Activated CD4-positive, alpha-beta T cell treated with anti-CD3 and anti-CD28 coated beads for 36 hours (primary cell): ENCODE results near the gene MMEL1. TPM values are rescaled to one million over a fixed set of nuclear protein-coding genes. Genes with fewer than 3 reads are reported as not detected.
A peak's percentile ranks its signal among the peaks of the same experiment; 100 is the strongest.
"Not testable (repeated sequence)": the region's sequence is repeated elsewhere in the genome, so short reads cannot be mapped to it uniquely, and the experiment has no call there.

Source experiments
- ATAC-seq: fragments of 200-7000 bp; cut with Tn5 transposase; one replicate; pipeline ENCODE4 v1.10.0; 2021; ENCODE audit warnings: mild to moderate bottlenecking, moderate library complexity
- CTCF ChIA-PET: fragments of 350-600 bp; sonication (Branson Sonifier 250); formaldehyde crosslinking; loops from one replicate; lab custom pipeline; 2021; ENCODE audit warnings: antibody characterized with exemption; lab: Charles Lee
- POLR2A ChIA-PET: fragments of 350-600 bp; sonication (Branson Sonifier 250); formaldehyde crosslinking; loops from one replicate; lab custom pipeline; 2021; ENCODE audit warnings: antibody characterized with exemption, inconsistent platforms; lab: Charles Lee
- DNase-seq: peaks from one replicate; pipeline ENCODE4 v3.0.0-alpha.2; 2020
- H3K27ac Mint-ChIP-seq: one replicate; pipeline ENCODE4 v1.8.0; 2021; ENCODE audit warnings: mixed read lengths
- H3K27me3 Mint-ChIP-seq: one replicate; pipeline ENCODE4 v1.8.0; 2021; ENCODE audit warnings: mixed read lengths
- H3K36me3 Mint-ChIP-seq: one replicate; pipeline ENCODE4 v1.8.0; 2021; ENCODE audit warnings: low read depth, mixed read lengths
- H3K4me1 Mint-ChIP-seq: one replicate; pipeline ENCODE4 v1.8.0; 2021; ENCODE audit warnings: mixed read lengths
- H3K4me3 Mint-ChIP-seq: one replicate; pipeline ENCODE4 v1.8.0; 2021; ENCODE audit warnings: mild to moderate bottlenecking, moderate library complexity, mixed read lengths
- H3K9me3 Mint-ChIP-seq: one replicate; pipeline ENCODE4 v1.8.0; 2021; ENCODE audit warnings: low read depth, mixed read lengths
- intact Hi-C, 2 experiments: fragments of 100-400 bp; cut with DNase I in 1 of 2; cut with micrococcal nuclease in 1 of 2; formaldehyde crosslinking; loops; one replicate each; pipeline versions ENCODE4 v1.14.2 to v1.15.1; 2022 to 2024; cut with DNase I, micrococcal nuclease
- total RNA-seq, 2 experiments: library from RNA; stranded (reverse); gene quantifications; one replicate each; pipeline ENCODE4 v1.2.3, GENCODE V29; 2021

The MMEL1 gene
- total RNA-seq, 2 experiments from 2014 or later: 0.97 to 1.4 TPM

GRCh38 chr1:2556277-2556677, 76.5 kb downstream of the MMEL1 start, which contains the start of gene TNFRSF14:
TSS of gene TNFRSF14 (plus strand) at chr1:2556371. CDS start at chr1:2556665, 294 bp downstream.
- DNase-seq: peak; percentile 85
- ATAC-seq: peak; percentile 61
- CTCF ChIA-PET: interaction anchor here (0.6 to 3.6 kb wide), 6 partner anchors 9 to 255 kb away, joined by 3 to 25 read pairs (median 4); partner anchors contain the start of genes PANK4 and PRXL2B
- H3K9me3 Mint-ChIP-seq: no peaks in the 10 kb centered on the region
- intact Hi-C loops: loop anchor here (1.0 to 5.0 kb wide), 8 partner anchors 8 to 231 kb away; partner anchors contain the start of gene PRXL2B (in 1 of the 2)
- no peaks in the 10 kb centered on the region for H3K27me3 Mint-ChIP-seq
- peak within 1 kb of the TSS; percentile 98 for H3K27ac Mint-ChIP-seq
- peaks cover 32% of the 10 kb centered on the region for H3K36me3 Mint-ChIP-seq
- POLR2A ChIA-PET: interaction anchor here (0.6 to 2.2 kb wide), 6 partner anchors 9 to 31 kb away, joined by 3 to 23 read pairs (median 4); partner anchors contain the start of gene PRXL2B
- H3K4me3 Mint-ChIP-seq: peak within 1 kb of the TSS; percentile 98
- H3K4me1 Mint-ChIP-seq: peaks cover 36% of the 10 kb centered on the region

- Mint-ChIP-seq H3K27ac (peak overlapping the region; percentile 98), H3K4me1 (peaks cover 34% of the 10 kb centered on the region), H3K27me3 (no peaks in the 10 kb centered on the region), H3K36me3 (peaks cover 30% of the 10 kb centered on the region), H3K4me3 (peak overlapping the region; percentile 98), H3K9me3 (no peaks in the 10 kb centered on the region)
- ATAC-seq: peak; percentile 74
- ChIA-PET CTCF (interaction anchor here (1.1 to 3.6 kb wide), 5 partner anchors 8 to 30 kb away, joined by 3 to 25 read pairs (median 4); partner anchors contain the start of genes PANK4 and PRXL2B), POLR2A (interaction anchor here (0.6 to 2.2 kb wide), 5 partner anchors 8 to 29 kb away, joined by 3 to 23 read pairs (median 5); partner anchors contain the start of gene PRXL2B)
- peak; percentile 92 for DNase-seq
- intact Hi-C loops: loop anchor here (1.0 to 5.0 kb wide), 8 partner anchors 7 to 232 kb away; partner anchors contain the start of gene PRXL2B (in 1 of the 2)
Observed at GRCh38 chr1:2555634-2556276, 77.1 kb downstream of the MMEL1 start.

- ChIA-PET POLR2A (no interaction called here), CTCF (interaction anchor here (3.6 kb wide), 1 partner anchor 30 kb away, joined by 25 read pairs; the partner anchor contains the start of gene PRXL2B)
- ATAC-seq: peak; percentile 28
- Mint-ChIP-seq H3K27me3 (no peaks in the 10 kb centered on the region), H3K36me3 (peaks cover 28% of the 10 kb centered on the region), H3K4me3 (peak overlapping the region; percentile 98), H3K4me1 (peaks cover 35% of the 10 kb centered on the region), H3K9me3 (no peaks in the 10 kb centered on the region), H3K27ac (peak overlapping the region; percentile 98)
- intact Hi-C loops: loop anchor here in 1 of 2 experiments (5.0 kb wide), 1 partner anchor 232 kb away; no protein-coding TSS in a partner anchor
- DNase-seq: peak; percentile 79
Observed at GRCh38 chr1:2554621-2555387, 78.0 kb downstream of the MMEL1 start.

- CTCF ChIA-PET: interaction anchor here (3.6 kb wide), 1 partner anchor 31 kb away, joined by 25 read pairs; the partner anchor contains the start of gene PRXL2B
- intact Hi-C loops: no loop called here
Observed at GRCh38 chr1:2553871-2554620, 78.8 kb downstream of the MMEL1 start.

GRCh38 chr1:2553076-2553475, 79.7 kb downstream of the MMEL1 start:
- DNase-seq, H3K9me3 Mint-ChIP-seq, H3K4me3 Mint-ChIP-seq, intact Hi-C loops, CTCF ChIA-PET, H3K27me3 Mint-ChIP-seq, H3K27ac Mint-ChIP-seq, POLR2A ChIA-PET, ATAC-seq: not testable (repeated sequence)
- Mint-ChIP-seq H3K4me1 (peaks cover 35% of the 10 kb centered on the region), H3K36me3 (peaks cover 23% of the 10 kb centered on the region)

More at GRCh38 chr1:2553871-2554620, 78.8 kb downstream of the MMEL1 start:
- peak overlapping the region; percentile 98 for H3K4me3 Mint-ChIP-seq
- H3K36me3 Mint-ChIP-seq: peaks cover 28% of the 10 kb centered on the region
- ATAC-seq: no peak
- H3K27ac Mint-ChIP-seq: peak overlapping the region; percentile 98
- POLR2A ChIA-PET: no interaction called here
- H3K9me3 Mint-ChIP-seq: no peaks in the 10 kb centered on the region
- no peak for DNase-seq
- H3K27me3 Mint-ChIP-seq: no peaks in the 10 kb centered on the region
- H3K4me1 Mint-ChIP-seq: peaks cover 38% of the 10 kb centered on the region

GRCh38 chr1:2552189-2552588, 80.6 kb downstream of the MMEL1 start:
- Mint-ChIP-seq H3K4me1 (peaks cover 32% of the 10 kb centered on the region), H3K27ac (no peak overlapping the region), H3K4me3 (no peak overlapping the region), H3K36me3 (peaks cover 18% of the 10 kb centered on the region), H3K9me3 (no peaks in the 10 kb centered on the region), H3K27me3 (no peaks in the 10 kb centered on the region)
- no peak for DNase-seq
- ChIA-PET CTCF (no interaction called here), POLR2A (no interaction called here)
- ATAC-seq: no peak
- intact Hi-C loops: no loop called here

- POLR2A ChIA-PET, intact Hi-C loops: not testable (repeated sequence)
Observed at GRCh38 chr1:2551544-2551943, 81.3 kb downstream of the MMEL1 start.

GRCh38 chr1:2550309-2550861, 82.4 kb downstream of the MMEL1 start:
- CTCF ChIA-PET, H3K36me3 Mint-ChIP-seq, intact Hi-C loops, POLR2A ChIA-PET, H3K27me3 Mint-ChIP-seq, H3K9me3 Mint-ChIP-seq, DNase-seq, ATAC-seq, H3K4me3 Mint-ChIP-seq: not testable (repeated sequence)
- Mint-ChIP-seq H3K4me1 (peaks cover 28% of the 10 kb centered on the region), H3K27ac (peak overlapping the region; percentile 43)

More at GRCh38 chr1:2551544-2551943, 81.3 kb downstream of the MMEL1 start:
- H3K4me3 Mint-ChIP-seq, H3K27me3 Mint-ChIP-seq, DNase-seq, ATAC-seq, H3K27ac Mint-ChIP-seq, H3K9me3 Mint-ChIP-seq: not testable (repeated sequence)
- CTCF ChIA-PET: interaction anchor here (0.5 kb wide), 1 partner anchor 251 kb away, joined by 3 read pairs; no protein-coding TSS in a partner anchor
- Mint-ChIP-seq H3K36me3 (peaks cover 12% of the 10 kb centered on the region), H3K4me1 (peaks cover 32% of the 10 kb centered on the region)

- H3K9me3 Mint-ChIP-seq, ATAC-seq, POLR2A ChIA-PET, DNase-seq, H3K36me3 Mint-ChIP-seq, H3K27me3 Mint-ChIP-seq: not testable (repeated sequence)
- CTCF ChIA-PET: interaction anchor here (0.9 to 1.7 kb wide), 3 partner anchors 29 to 38 kb away, joined by 3 to 4 read pairs (median 3); no protein-coding TSS in a partner anchor
- Mint-ChIP-seq H3K4me3 (peak overlapping the region; percentile 78), H3K4me1 (peaks cover 20% of the 10 kb centered on the region), H3K27ac (peak overlapping the region; percentile 96)
- intact Hi-C loops: loop anchor here (2.0 to 5.0 kb wide), 4 partner anchors 35 to 323 kb away; no protein-coding TSS in a partner anchor
Observed at GRCh38 chr1:2549367-2550029, 83.3 kb downstream of the MMEL1 start.
